OCI-LY1 (cell line): Measurements from ENCODE around the gene BMPR2.

Experiments
- H2AFZ ChIP-seq: fragments of 200-600 bp; sonication (generic), shearing (Covaris generic); 2 replicates; pipeline ENCODE4 v1.6.0; 2014; ENCODE audit warnings: antibody characterized with exemption, mild to moderate bottlenecking, low read length
- H3F3A ChIP-seq: fragments of 200-600 bp; sonication (generic), shearing (Covaris generic); 2 replicates; pipeline ENCODE4 v1.6.0; 2014; ENCODE audit warnings: mild to moderate bottlenecking, antibody characterized with exemption, low read length, moderate library complexity; ENCODE audit not compliant: insufficient read depth
- H3K27ac ChIP-seq: fragments of 200-600 bp; sonication (generic); 2 replicates; pipeline ENCODE4 v1.5.1; 2014; ENCODE audit warnings: low read length, mixed run types, mild to moderate bottlenecking, low read depth; ENCODE audit not compliant: poor library complexity, severe bottlenecking
- H3K27me3 ChIP-seq: fragments of 200-600 bp; sonication (generic); 2 replicates; pipeline ENCODE4 v1.6.0; 2014; ENCODE audit warnings: antibody characterized with exemption, mild to moderate bottlenecking, low read length, moderate library complexity; ENCODE audit not compliant: insufficient read depth
- H3K36me3 ChIP-seq: fragments of 200-600 bp; sonication (generic); 2 replicates; pipeline ENCODE4 v1.6.1; 2014; ENCODE audit warnings: mild to moderate bottlenecking, antibody characterized with exemption, low read length, moderate library complexity, mixed read lengths; ENCODE audit not compliant: insufficient read depth
- H3K4me1 ChIP-seq: fragments of 200-600 bp; sonication (generic); 2 replicates; pipeline ENCODE4 v1.5.1; 2014; ENCODE audit warnings: mild to moderate bottlenecking, low read length, moderate library complexity; ENCODE audit not compliant: insufficient read depth, severe bottlenecking
- H3K4me2 ChIP-seq: fragments of 200-600 bp; sonication (generic), shearing (Covaris generic); 2 replicates; pipeline ENCODE4 v1.6.1; 2014; ENCODE audit warnings: low read length
- H3K4me3 ChIP-seq: fragments of 200-600 bp; sonication (generic); 2 replicates; pipeline ENCODE4 v1.5.1; 2014; ENCODE audit warnings: low read length, low read depth, mild to moderate bottlenecking, mixed read lengths; ENCODE audit not compliant: poor library complexity, severe bottlenecking
- H3K79me2 ChIP-seq: fragments of 200-600 bp; shearing (Covaris generic); 2 replicates; pipeline ENCODE4 v1.6.1; 2016; ENCODE audit warnings: mixed run types, low read length, mixed read lengths; ENCODE audit not compliant: insufficient read depth
- H3K9ac ChIP-seq: fragments of 200-600 bp; sonication (generic), shearing (Covaris generic); 2 replicates; pipeline ENCODE4 v1.6.1; 2014; ENCODE audit warnings: mild to moderate bottlenecking, low read length, mixed read lengths
- H3K9me2 ChIP-seq: fragments of 200-600 bp; sonication (generic), shearing (Covaris generic); 2 replicates; pipeline ENCODE4 v1.6.1; 2014; ENCODE audit warnings: low read depth, mild to moderate bottlenecking, low read length, mixed read lengths
- H3K9me3 ChIP-seq: fragments of 200-600 bp; shearing (Covaris generic); 2 replicates; pipeline ENCODE4 v1.6.1; 2014; ENCODE audit warnings: low read length, mixed read lengths
- H4K20me1 ChIP-seq: fragments of 200-600 bp; sonication (generic), shearing (Covaris generic); 2 replicates; pipeline ENCODE4 v1.6.0; 2016; ENCODE audit warnings: mild to moderate bottlenecking, low read length; ENCODE audit not compliant: insufficient read depth
- EZH2 ChIP-seq: fragments of 200-600 bp; sonication (generic), shearing (Covaris generic); IDR thresholded peaks from 2 replicates; pipeline ENCODE4 v1.8.0; 2017; ENCODE audit warnings: borderline replicate concordance, mixed run types, mild to moderate bottlenecking, antibody characterized with exemption, low read length, moderate library complexity, mixed read lengths
- TF ChIP-seq, protein P1 (sequence below): fragments of 200-600 bp; sonication (generic), shearing (Covaris generic); IDR thresholded peaks from 2 replicates; pipeline ENCODE4 v1.5.1; 2017; ENCODE audit warnings: mild to moderate bottlenecking, antibody characterized with exemption, low read length, moderate library complexity, mixed read lengths

Gene BMPR2

GRCh38 chr2:202337151-202337550 is 39.0 kb upstream of the BMPR2 start:
- no peak for TF ChIP-seq EZH2
- TF ChIP-seq, protein P1, sequence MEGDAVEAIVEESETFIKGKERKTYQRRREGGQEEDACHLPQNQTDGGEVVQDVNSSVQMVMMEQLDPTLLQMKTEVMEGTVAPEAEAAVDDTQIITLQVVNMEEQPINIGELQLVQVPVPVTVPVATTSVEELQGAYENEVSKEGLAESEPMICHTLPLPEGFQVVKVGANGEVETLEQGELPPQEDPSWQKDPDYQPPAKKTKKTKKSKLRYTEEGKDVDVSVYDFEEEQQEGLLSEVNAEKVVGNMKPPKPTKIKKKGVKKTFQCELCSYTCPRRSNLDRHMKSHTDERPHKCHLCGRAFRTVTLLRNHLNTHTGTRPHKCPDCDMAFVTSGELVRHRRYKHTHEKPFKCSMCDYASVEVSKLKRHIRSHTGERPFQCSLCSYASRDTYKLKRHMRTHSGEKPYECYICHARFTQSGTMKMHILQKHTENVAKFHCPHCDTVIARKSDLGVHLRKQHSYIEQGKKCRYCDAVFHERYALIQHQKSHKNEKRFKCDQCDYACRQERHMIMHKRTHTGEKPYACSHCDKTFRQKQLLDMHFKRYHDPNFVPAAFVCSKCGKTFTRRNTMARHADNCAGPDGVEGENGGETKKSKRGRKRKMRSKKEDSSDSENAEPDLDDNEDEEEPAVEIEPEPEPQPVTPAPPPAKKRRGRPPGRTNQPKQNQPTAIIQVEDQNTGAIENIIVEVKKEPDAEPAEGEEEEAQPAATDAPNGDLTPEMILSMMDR: no peak
- H3K4me3 ChIP-seq: no peak overlapping the region

DNA sequence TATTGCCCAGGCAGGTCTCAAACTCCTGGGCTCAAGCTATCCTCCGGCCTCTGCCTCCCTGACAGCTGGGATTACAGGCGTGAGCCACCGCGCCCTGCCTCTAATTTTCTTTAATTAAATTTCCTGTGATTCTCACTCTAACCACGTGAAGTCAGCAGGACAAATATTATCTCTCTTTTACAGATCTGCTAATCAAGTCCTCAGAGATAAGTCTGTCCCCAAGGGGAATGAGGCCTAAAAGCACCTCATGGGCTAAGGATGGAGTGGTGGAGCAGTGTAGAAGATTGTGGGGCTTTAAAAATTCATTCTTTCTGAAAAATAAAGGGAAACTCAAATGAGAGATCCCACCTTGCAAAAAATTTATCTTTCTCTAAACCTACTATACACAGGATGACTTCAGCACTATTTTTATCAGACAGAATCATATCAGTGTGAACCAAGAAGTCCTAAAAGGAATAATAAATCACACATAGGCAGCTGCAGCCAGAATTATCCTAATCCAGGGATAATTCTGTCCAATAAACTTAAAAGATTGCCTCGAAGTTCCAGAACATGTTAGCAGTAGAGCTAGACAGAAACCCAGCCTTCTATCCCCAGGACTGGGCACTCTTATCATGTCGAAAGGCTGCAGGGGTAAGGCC is 38.3 kb upstream of the BMPR2 start:
- Histone ChIP-seq H3K9ac (no peak overlapping the region), H3K27me3 (no peaks in the 10 kb centered on the region), H3K36me3 (no peaks in the 10 kb centered on the region), H3K4me1 (no peaks in the 10 kb centered on the region), H3F3A (no peaks in the 10 kb centered on the region), H2AFZ (no peak overlapping the region), H3K4me3 (no peak overlapping the region), H3K4me2 (no peak overlapping the region), H3K9me2 (no peaks in the 10 kb centered on the region), H3K9me3 (no peaks in the 10 kb centered on the region), H3K27ac (no peak overlapping the region), H4K20me1 (no peaks in the 10 kb centered on the region), H3K79me2 (no peaks in the 10 kb centered on the region)
- TF ChIP-seq EZH2: no peak

More at GRCh38 chr2:202337151-202337550, 39.0 kb upstream of the BMPR2 start:
- Histone ChIP-seq H2AFZ (no peak overlapping the region), H3F3A (no peaks in the 10 kb centered on the region), H3K79me2 (no peaks in the 10 kb centered on the region), H3K9me3 (no peaks in the 10 kb centered on the region), H3K4me1 (no peaks in the 10 kb centered on the region), H4K20me1 (no peaks in the 10 kb centered on the region), H3K36me3 (no peaks in the 10 kb centered on the region), H3K27ac (no peak overlapping the region), H3K9me2 (no peaks in the 10 kb centered on the region), H3K27me3 (no peaks in the 10 kb centered on the region), H3K9ac (no peak overlapping the region), H3K4me2 (no peak overlapping the region)

DNA sequence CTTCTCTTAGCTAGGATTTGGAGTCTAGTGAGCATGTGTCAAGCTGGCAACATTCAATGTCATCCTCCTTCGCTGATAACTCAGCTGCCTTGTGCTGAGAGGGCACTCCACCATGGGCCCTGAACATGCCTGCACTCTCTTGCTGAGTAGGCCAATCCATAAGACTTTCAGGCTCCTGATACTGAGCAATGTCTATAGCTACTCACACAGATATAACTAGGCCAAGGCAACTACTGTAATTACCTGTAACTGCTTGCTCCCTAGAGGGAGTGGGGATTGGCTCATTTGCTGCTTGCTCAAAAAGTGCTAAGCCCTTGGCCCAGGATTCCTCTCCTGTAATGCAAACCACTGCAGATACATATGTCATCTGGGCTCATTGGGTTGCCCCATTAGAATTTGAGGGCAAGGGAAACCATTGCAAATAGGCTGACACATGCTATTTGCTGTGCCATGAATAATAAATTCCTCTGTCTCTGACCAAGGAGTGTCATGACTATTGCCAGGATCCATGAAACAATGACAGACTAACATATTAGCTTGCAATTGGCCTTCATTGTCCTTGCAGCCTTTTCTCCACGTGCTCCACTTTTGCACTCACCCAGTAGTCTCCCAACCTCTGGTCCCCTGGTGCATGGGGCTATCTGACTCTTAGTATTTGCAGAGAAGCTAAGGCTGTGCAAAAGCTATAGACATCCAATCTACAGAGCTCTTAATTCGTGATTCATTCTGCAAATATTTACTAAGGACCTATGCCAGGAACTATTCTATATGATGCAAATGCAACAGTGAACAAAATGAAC is 36.9 kb upstream of the BMPR2 start:
- H3K4me1 ChIP-seq: no peaks in the 10 kb centered on the region
- no peak overlapping the region for H3K27ac ChIP-seq
- H3F3A ChIP-seq: no peaks in the 10 kb centered on the region
- no peak overlapping the region for H3K4me2 ChIP-seq
- H3K9me3 ChIP-seq: no peaks in the 10 kb centered on the region
- H3K4me3 ChIP-seq: no peak overlapping the region
- H3K36me3 ChIP-seq: no peaks in the 10 kb centered on the region
- H4K20me1 ChIP-seq: no peaks in the 10 kb centered on the region
- no peaks in the 10 kb centered on the region for H3K9me2 ChIP-seq
- H3K27me3 ChIP-seq: no peaks in the 10 kb centered on the region
- TF ChIP-seq, protein P1: no peak
- no peak for TF ChIP-seq EZH2
- no peak overlapping the region for H2AFZ ChIP-seq
- H3K79me2 ChIP-seq: no peaks in the 10 kb centered on the region
- H3K9ac ChIP-seq: no peak overlapping the region
